ENCODE results near the gene ZNF304.
A peak's percentile ranks its signal among the peaks of the same experiment; 100 is the strongest.

ZNF304 gene

GRCh38 chr19:57350877-57351805, at the start of gene ZNF304:
TSS of gene ZNF304 (plus strand) at chr19:57351271. CDS start at chr19:57351665, 394 bp downstream.
- peak; percentile 70 to 72 for DNase-seq

GRCh38 chr19:57302020-57302465, 49.0 kb upstream of the ZNF304 start:
- no peak for DNase-seq

GRCh38 chr19:57302727-57303401, 48.2 kb upstream of the ZNF304 start:
- no peak for DNase-seq

GRCh38 chr19:57305056-57305455, 46.0 kb upstream of the ZNF304 start:
- no peak for DNase-seq

GRCh38 chr19:57308514-57308913, 42.6 kb upstream of the ZNF304 start:
- DNase-seq: no peak

- DNase-seq: no peak
Observed at GRCh38 chr19:57310792-57311191, 40.3 kb upstream of the ZNF304 start.

GRCh38 chr19:57314146-57314545, 36.9 kb upstream of the ZNF304 start:
- no peak for DNase-seq

- DNase-seq: no peak
Observed at GRCh38 chr19:57317503-57317902, 33.6 kb upstream of the ZNF304 start.

- DNase-seq: no peak
Observed at GRCh38 chr19:57319869-57320179, 31.2 kb upstream of the ZNF304 start.

- DNase-seq: peak; percentile 87
Observed at GRCh38 chr19:57320180-57321084, 30.6 kb upstream of the ZNF304 start, which contains the start of gene ZNF543. TSS of gene ZNF543 (plus strand) at chr19:57320472. CDS start at chr19:57320854, 382 bp downstream.

GRCh38 chr19:57321116-57321515, 30.0 kb upstream of the ZNF304 start:
- DNase-seq: no peak

- DNase-seq: no peak
Observed at GRCh38 chr19:57321751-57322150, 29.3 kb upstream of the ZNF304 start.

GRCh38 chr19:57324992-57325391, 26.1 kb upstream of the ZNF304 start:
- no peak for DNase-seq

GRCh38 chr19:57327993-57328392, 23.1 kb upstream of the ZNF304 start:
- no peak for DNase-seq

- no peak for DNase-seq
Observed at GRCh38 chr19:57334191-57334590, 16.9 kb upstream of the ZNF304 start.

GRCh38 chr19:57338877-57339276, 12.2 kb upstream of the ZNF304 start:
- DNase-seq: no peak

GRCh38 chr19:57342582-57342981, 8.5 kb upstream of the ZNF304 start:
- no peak for DNase-seq

GRCh38 chr19:57348136-57348535, 2.9 kb upstream of the ZNF304 start:
- no peak for DNase-seq

- no peak for DNase-seq
Observed at GRCh38 chr19:57351867-57352266, 796 bp downstream of the ZNF304 start.

- no peak for DNase-seq
Observed at GRCh38 chr19:57355916-57356315, 4.8 kb downstream of the ZNF304 start.

- no peak for DNase-seq
Observed at GRCh38 chr19:57357406-57357805, 6.3 kb downstream of the ZNF304 start.

GRCh38 chr19:57359300-57359699, 8.2 kb downstream of the ZNF304 start:
- no peak for DNase-seq

GRCh38 chr19:57362419-57362818, 11.3 kb downstream of the ZNF304 start:
- no peak for DNase-seq

Measured in stimulated activated CD4-positive, alpha-beta T cell treated with anti-CD3 and anti-CD28 coated beads, Interleukin-2, amount 100 ng/mL, for 48 hours (primary cell).